ENCODE measurements around the gene PLD1.
A peak's percentile ranks its signal among the peaks of the same experiment; 100 is the strongest.

The PLD1 gene

DNA sequence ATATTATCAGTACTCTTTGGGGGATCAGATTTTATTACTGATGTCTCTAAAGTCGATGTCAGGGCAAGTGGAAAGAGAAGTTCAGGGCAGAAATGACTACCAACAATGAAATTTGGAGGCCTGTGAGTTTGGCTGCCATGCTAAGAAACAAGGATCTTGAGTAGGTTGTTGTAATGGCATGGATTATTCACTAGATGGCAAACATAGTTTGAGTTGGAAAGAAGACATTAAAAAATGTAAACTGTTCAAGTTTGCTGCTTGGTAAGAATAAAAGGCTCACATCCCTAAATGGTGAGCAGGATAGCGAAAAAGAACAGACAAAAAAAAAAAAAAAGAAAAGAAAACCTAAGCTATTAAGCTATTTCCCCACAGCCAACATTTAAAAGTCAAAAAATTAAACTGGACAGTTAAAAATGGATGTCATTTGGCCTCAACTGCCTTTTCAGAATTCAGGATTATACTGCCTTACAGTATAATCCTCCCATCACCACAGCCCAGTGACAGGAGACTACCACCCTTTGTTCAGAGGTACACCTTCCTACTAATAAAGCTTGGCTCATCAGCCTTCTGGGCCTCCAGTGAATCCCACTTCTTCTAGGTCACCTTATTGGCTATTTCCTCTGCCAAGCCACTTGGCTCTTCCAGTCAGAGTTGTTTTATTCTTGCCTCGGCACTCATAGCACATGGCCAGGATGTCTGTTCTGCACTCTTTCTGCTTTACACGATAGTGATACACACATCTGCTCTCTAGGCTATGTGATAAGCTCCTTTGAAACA is 163.7 kb downstream of the PLD1 start:
- no peaks in the 10 kb centered on the region for H3K36me3 ChIP-seq (ENCODE audit: control insufficient read depth, insufficient read depth, low read length)
- H3K27ac ChIP-seq (ENCODE audit: low read depth, low read length): no peak overlapping the region
- H3K79me1 ChIP-seq (ENCODE audit: low read length): no peaks in the 10 kb centered on the region
- H3K4me1 ChIP-seq (ENCODE audit: control insufficient read depth, low read depth, low read length): no peaks in the 10 kb centered on the region
- WGBS (ENCODE audit: extremely low coverage, insufficient coverage, low lambda C conversion rate): no CpG with 5 or more reads among the region's 4 CpGs
- no peak overlapping the region for H4K8ac ChIP-seq (ENCODE audit: low read depth, low read length)
- no peaks in the 10 kb centered on the region for H3K27me3 ChIP-seq (ENCODE audit: insufficient read depth, low read length, poor library complexity)
- H3K18ac ChIP-seq (ENCODE audit: low read length): no peak overlapping the region
- no peak overlapping the region for H2BK15ac ChIP-seq (replicated peaks; ENCODE audit: low read depth)
- DNase-seq: peak; percentile 51
- no peak overlapping the region for H2BK120ac ChIP-seq (ENCODE audit: low read depth, low read length)
- no peak overlapping the region for H4K5ac ChIP-seq (ENCODE audit: low read length)
- H2BK5ac ChIP-seq (ENCODE audit: low read length): no peak overlapping the region
- H3K9ac ChIP-seq (ENCODE audit: low read length): no peak overlapping the region
- H3K23ac ChIP-seq (ENCODE audit: low read length): no peak overlapping the region
- H3K4me3 ChIP-seq (ENCODE audit: low read length): no peak overlapping the region
- H3K79me2 ChIP-seq (ENCODE audit: control insufficient read depth, insufficient read depth, low read length): no peaks in the 10 kb centered on the region
- H3K4me2 ChIP-seq (ENCODE audit: low read length): no peak overlapping the region
- no peak overlapping the region for H2AK5ac ChIP-seq (ENCODE audit: low read length)
- H3K4ac ChIP-seq (ENCODE audit: low read depth, low read length): no peak overlapping the region
- H3K56ac ChIP-seq (ENCODE audit: low read length): no peak overlapping the region

DNA sequence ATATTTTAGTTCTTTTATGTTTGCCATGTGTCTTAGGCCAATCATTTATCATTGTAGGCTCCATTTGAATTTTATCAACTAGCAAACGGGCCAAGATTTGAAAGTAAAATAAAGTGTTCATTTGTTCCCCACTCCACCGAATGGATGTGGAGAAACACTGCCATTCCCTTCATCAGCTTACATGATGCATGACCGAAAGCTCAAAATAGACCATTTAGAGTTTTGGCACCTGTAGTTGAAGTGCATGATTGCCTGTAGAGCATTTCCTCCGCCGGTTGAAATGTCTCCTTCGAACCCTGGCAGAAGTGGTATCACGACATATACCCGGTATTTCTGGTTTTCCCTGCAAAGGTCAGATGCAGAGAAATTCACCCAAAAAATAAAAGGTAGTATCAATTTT is 165.6 kb downstream of the PLD1 start:
- Histone ChIP-seq H3K27me3 (ENCODE audit: insufficient read depth, low read length, poor library complexity) (no peaks in the 10 kb centered on the region), H2BK5ac (ENCODE audit: low read length) (no peak overlapping the region), H3K18ac (ENCODE audit: low read length) (no peak overlapping the region), H2BK120ac (ENCODE audit: low read depth, low read length) (no peak overlapping the region), H4K8ac (ENCODE audit: low read depth, low read length) (no peak overlapping the region), H3K79me1 (ENCODE audit: low read length) (no peaks in the 10 kb centered on the region), H2AK5ac (ENCODE audit: low read length) (no peak overlapping the region), H3K4ac (ENCODE audit: low read depth, low read length) (no peak overlapping the region), H2BK15ac (replicated peaks; ENCODE audit: low read depth) (no peak overlapping the region), H3K27ac (ENCODE audit: low read depth, low read length) (no peak overlapping the region), H3K79me2 (ENCODE audit: control insufficient read depth, insufficient read depth, low read length) (no peaks in the 10 kb centered on the region), H3K36me3 (ENCODE audit: control insufficient read depth, insufficient read depth, low read length) (no peaks in the 10 kb centered on the region), H3K4me1 (ENCODE audit: control insufficient read depth, low read depth, low read length) (no peaks in the 10 kb centered on the region), H3K56ac (ENCODE audit: low read length) (no peak overlapping the region), H3K9ac (ENCODE audit: low read length) (no peak overlapping the region), H3K4me2 (ENCODE audit: low read length) (no peak overlapping the region), H4K5ac (ENCODE audit: low read length) (no peak overlapping the region), H3K4me3 (ENCODE audit: low read length) (no peak overlapping the region), H3K23ac (ENCODE audit: low read length) (no peak overlapping the region)
- no peak for DNase-seq
- WGBS (ENCODE audit: extremely low coverage, insufficient coverage, low lambda C conversion rate): no CpG with 5 or more reads among the region's 8 CpGs

DNA sequence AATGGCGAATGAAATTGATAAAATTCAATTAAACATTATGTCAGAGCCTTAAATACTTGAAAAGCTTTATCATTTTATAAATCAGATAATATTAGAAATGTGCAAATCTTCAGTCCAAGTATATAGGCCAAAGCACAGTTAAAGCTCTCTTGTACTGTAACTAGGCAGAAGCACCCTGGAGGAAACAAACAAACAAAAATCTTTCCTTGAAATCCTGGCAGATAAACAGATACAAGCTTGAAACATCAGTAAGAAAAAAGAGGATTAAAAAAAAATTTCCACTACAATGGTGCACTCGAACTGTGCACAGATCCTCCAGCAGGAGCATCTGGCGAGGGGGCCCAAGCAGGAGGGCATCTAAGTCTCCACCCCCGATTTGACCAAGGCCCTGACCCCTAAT is 166.6 kb downstream of the PLD1 start:
- no peak overlapping the region for H3K9ac ChIP-seq (ENCODE audit: low read length)
- H3K4me3 ChIP-seq (ENCODE audit: low read length): no peak overlapping the region
- DNase-seq: no peak
- H3K4me2 ChIP-seq (ENCODE audit: low read length): no peak overlapping the region
- no peaks in the 10 kb centered on the region for H3K27me3 ChIP-seq (ENCODE audit: insufficient read depth, low read length, poor library complexity)
- WGBS (ENCODE audit: extremely low coverage, insufficient coverage, low lambda C conversion rate): no CpG with 5 or more reads among the region's 4 CpGs
- no peaks in the 10 kb centered on the region for H3K36me3 ChIP-seq (ENCODE audit: control insufficient read depth, insufficient read depth, low read length)
- H2BK5ac ChIP-seq (ENCODE audit: low read length): no peak overlapping the region
- no peak overlapping the region for H2BK120ac ChIP-seq (ENCODE audit: low read depth, low read length)
- no peak overlapping the region for H3K23ac ChIP-seq (ENCODE audit: low read length)
- H3K4ac ChIP-seq (ENCODE audit: low read depth, low read length): no peak overlapping the region
- no peaks in the 10 kb centered on the region for H3K4me1 ChIP-seq (ENCODE audit: control insufficient read depth, low read depth, low read length)
- H3K27ac ChIP-seq (ENCODE audit: low read depth, low read length): no peak overlapping the region
- H2AK5ac ChIP-seq (ENCODE audit: low read length): no peak overlapping the region
- no peak overlapping the region for H4K8ac ChIP-seq (ENCODE audit: low read depth, low read length)
- no peak overlapping the region for H3K56ac ChIP-seq (ENCODE audit: low read length)
- no peaks in the 10 kb centered on the region for H3K79me1 ChIP-seq (ENCODE audit: low read length)
- H3K79me2 ChIP-seq (ENCODE audit: control insufficient read depth, insufficient read depth, low read length): no peaks in the 10 kb centered on the region
- H2BK15ac ChIP-seq (replicated peaks; ENCODE audit: low read depth): no peak overlapping the region
- no peak overlapping the region for H4K5ac ChIP-seq (ENCODE audit: low read length)
- H3K18ac ChIP-seq (ENCODE audit: low read length): no peak overlapping the region

DNA sequence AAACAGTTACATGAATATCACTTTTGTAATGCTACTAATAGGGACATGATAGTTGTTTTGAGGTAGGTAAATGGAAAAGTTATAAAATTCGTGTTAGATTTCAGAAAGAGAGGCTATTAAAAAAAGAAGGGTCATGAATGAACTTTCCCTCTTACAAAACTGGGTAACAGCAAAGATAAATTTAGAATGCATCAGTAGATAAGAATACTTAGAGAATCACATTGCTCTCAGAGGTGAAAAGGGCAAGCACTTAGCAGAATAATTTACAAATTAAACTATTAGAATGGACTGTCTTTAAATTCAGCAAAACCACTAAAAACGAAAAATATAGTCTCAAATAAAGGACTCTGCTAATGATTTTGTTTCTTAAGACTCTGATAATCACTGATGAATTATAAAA is 167.2 kb downstream of the PLD1 start:
- no peak overlapping the region for H3K18ac ChIP-seq (ENCODE audit: low read length)
- H3K79me1 ChIP-seq (ENCODE audit: low read length): no peaks in the 10 kb centered on the region
- no peaks in the 10 kb centered on the region for H3K27me3 ChIP-seq (ENCODE audit: insufficient read depth, low read length, poor library complexity)
- no peak overlapping the region for H2BK120ac ChIP-seq (ENCODE audit: low read depth, low read length)
- no peak overlapping the region for H3K56ac ChIP-seq (ENCODE audit: low read length)
- H3K4ac ChIP-seq (ENCODE audit: low read depth, low read length): no peak overlapping the region
- no peaks in the 10 kb centered on the region for H3K79me2 ChIP-seq (ENCODE audit: control insufficient read depth, insufficient read depth, low read length)
- no peaks in the 10 kb centered on the region for H3K36me3 ChIP-seq (ENCODE audit: control insufficient read depth, insufficient read depth, low read length)
- no peak overlapping the region for H3K4me2 ChIP-seq (ENCODE audit: low read length)
- H4K8ac ChIP-seq (ENCODE audit: low read depth, low read length): no peak overlapping the region
- H3K4me1 ChIP-seq (ENCODE audit: control insufficient read depth, low read depth, low read length): no peaks in the 10 kb centered on the region
- no peak overlapping the region for H2BK15ac ChIP-seq (replicated peaks; ENCODE audit: low read depth)
- H2AK5ac ChIP-seq (ENCODE audit: low read length): no peak overlapping the region
- DNase-seq: no peak
- H3K27ac ChIP-seq (ENCODE audit: low read depth, low read length): no peak overlapping the region
- H3K23ac ChIP-seq (ENCODE audit: low read length): no peak overlapping the region
- no peak overlapping the region for H3K4me3 ChIP-seq (ENCODE audit: low read length)
- no peak overlapping the region for H3K9ac ChIP-seq (ENCODE audit: low read length)
- 100% methylated on average over 1 of the region's 2 CpGs for WGBS (ENCODE audit: extremely low coverage, insufficient coverage, low lambda C conversion rate)
- H2BK5ac ChIP-seq (ENCODE audit: low read length): no peak overlapping the region
- H4K5ac ChIP-seq (ENCODE audit: low read length): no peak overlapping the region

DNA sequence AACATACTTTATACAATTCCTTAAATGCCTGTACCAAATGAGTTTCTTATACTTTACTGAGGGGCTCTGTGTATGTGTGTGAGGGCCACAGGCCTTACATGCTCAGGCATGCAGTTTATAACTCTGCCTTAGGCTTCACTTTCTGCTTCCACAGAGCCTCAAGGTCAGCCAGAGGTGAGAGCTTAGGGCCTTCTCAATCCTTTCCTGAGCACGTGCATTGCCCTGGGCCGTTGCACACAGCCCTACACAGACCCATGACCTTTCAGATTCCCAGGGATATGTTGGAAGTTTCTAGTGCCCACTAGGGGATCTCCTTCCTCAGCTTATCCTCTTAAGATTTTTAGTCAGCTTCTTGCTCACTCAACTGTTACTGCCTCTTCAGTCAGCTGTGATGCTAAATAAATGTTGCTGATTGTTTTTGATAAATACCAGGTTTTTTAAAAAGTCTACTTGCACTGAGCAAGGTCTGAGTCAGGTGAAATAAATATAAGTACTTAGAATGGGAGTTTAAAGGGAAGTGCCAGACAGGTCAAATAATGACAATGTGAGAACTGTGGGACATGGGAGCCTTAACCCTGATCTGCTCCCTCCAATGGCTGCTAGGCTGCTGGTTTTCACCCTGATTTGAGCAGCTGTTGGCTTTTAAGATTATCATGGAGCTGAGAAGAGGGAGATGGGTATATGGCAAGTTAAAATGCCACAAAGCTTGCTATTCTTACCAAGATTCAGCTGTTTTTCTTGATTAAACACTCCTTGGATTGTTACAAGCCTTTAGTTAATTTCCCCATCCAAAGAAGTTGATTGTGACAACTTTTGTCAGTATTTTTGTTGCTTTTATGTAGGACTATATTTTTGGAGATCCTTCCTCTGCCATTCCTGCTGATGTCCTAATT is 169.5 kb downstream of the PLD1 start:
- H4K8ac ChIP-seq (ENCODE audit: low read depth, low read length): no peak overlapping the region
- DNase-seq: peak; percentile 77
- no peaks in the 10 kb centered on the region for H3K36me3 ChIP-seq (ENCODE audit: control insufficient read depth, insufficient read depth, low read length)
- no peak overlapping the region for H3K23ac ChIP-seq (ENCODE audit: low read length)
- no CpG with 5 or more reads among the region's 2 CpGs for WGBS (ENCODE audit: extremely low coverage, insufficient coverage, low lambda C conversion rate)
- H3K4ac ChIP-seq (ENCODE audit: low read depth, low read length): no peak overlapping the region
- no peak overlapping the region for H3K9ac ChIP-seq (ENCODE audit: low read length)
- H2BK15ac ChIP-seq (replicated peaks; ENCODE audit: low read depth): no peak overlapping the region
- H3K4me1 ChIP-seq (ENCODE audit: control insufficient read depth, low read depth, low read length): no peaks in the 10 kb centered on the region
- no peak overlapping the region for H4K5ac ChIP-seq (ENCODE audit: low read length)
- no peak overlapping the region for H3K4me2 ChIP-seq (ENCODE audit: low read length)
- H3K79me2 ChIP-seq (ENCODE audit: control insufficient read depth, insufficient read depth, low read length): no peaks in the 10 kb centered on the region
- H3K27me3 ChIP-seq (ENCODE audit: insufficient read depth, low read length, poor library complexity): no peaks in the 10 kb centered on the region
- H3K79me1 ChIP-seq (ENCODE audit: low read length): no peaks in the 10 kb centered on the region
- no peak overlapping the region for H2BK120ac ChIP-seq (ENCODE audit: low read depth, low read length)
- no peak overlapping the region for H3K56ac ChIP-seq (ENCODE audit: low read length)
- no peak overlapping the region for H2AK5ac ChIP-seq (ENCODE audit: low read length)
- no peak overlapping the region for H3K18ac ChIP-seq (ENCODE audit: low read length)
- no peak overlapping the region for H3K27ac ChIP-seq (ENCODE audit: low read depth, low read length)
- no peak overlapping the region for H3K4me3 ChIP-seq (ENCODE audit: low read length)
- H2BK5ac ChIP-seq (ENCODE audit: low read length): no peak overlapping the region

All from mesendoderm (in vitro differentiated cells).